ENCODE measurements around the gene DDAH1.

Gene DDAH1

DNA sequence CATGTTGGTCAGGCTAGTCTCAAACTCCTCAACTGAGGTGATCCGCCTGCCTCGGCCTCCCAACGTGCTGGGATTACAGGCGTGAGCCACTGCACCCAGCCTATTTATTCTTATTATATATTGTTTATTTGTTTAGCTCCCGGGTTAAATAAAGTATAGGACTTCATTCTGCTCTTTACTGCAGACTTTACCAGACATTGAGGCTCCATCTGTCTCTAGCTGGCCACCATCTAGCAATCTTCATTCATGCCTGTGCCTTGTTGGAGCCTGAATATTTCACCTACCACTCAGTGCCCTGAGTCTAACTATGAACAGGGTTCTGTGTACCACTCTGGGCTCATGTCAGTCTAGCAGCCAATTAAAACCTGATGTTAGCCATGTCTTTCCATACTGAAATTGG, 2.1 kb upstream of the DDAH1 start:
- H3K18ac ChIP-seq (ENCODE audit: low read length) = no peak overlapping the region
- no peak overlapping the region for H4K12ac ChIP-seq (ENCODE audit: low read depth, low read length)
- H3K4me2 ChIP-seq (ENCODE audit: low read length) = no peak overlapping the region
- no peak overlapping the region for H4K91ac ChIP-seq (ENCODE audit: low read depth, low read length)
- H2BK5ac ChIP-seq (ENCODE audit: low read depth, low read length, poor library complexity) = no peak overlapping the region
- H3K4me3 ChIP-seq (ENCODE audit: low read depth, low read length) = no peak overlapping the region
- no peak overlapping the region for H2BK120ac ChIP-seq (ENCODE audit: insufficient read depth, low read length, poor library complexity)
- no peak overlapping the region for H2AK5ac ChIP-seq (ENCODE audit: low read length)
- H3K23ac ChIP-seq (ENCODE audit: low read length) = no peak overlapping the region
- no CpG with 5 or more reads among the region's 5 CpGs for WGBS (ENCODE audit: extremely low coverage, insufficient coverage, insufficient read length)
- H3K9me3 ChIP-seq (ENCODE audit: insufficient read depth, low read depth, low read length) = no peaks in the 10 kb centered on the region
- peaks cover 4% of the 10 kb centered on the region for H3K79me1 ChIP-seq (ENCODE audit: low read length)
- H3K14ac ChIP-seq (ENCODE audit: low read length) = no peak overlapping the region
- H3K9ac ChIP-seq (ENCODE audit: low read length) = no peak overlapping the region
- H3K27me3 ChIP-seq (ENCODE audit: insufficient read depth, low read length) = peaks cover 3% of the 10 kb centered on the region
- no peak overlapping the region for H3K27ac ChIP-seq (ENCODE audit: low read depth, low read length)
- no peak for DNase-seq
- no peak overlapping the region for H2BK12ac ChIP-seq (ENCODE audit: low read length)
- H3K4me1 ChIP-seq (ENCODE audit: control insufficient read depth in 1 of 2, insufficient read depth in 2 of 2, low read length in 2 of 2) = no peaks in the 10 kb centered on the region
- no peaks in the 10 kb centered on the region for H3K36me3 ChIP-seq (ENCODE audit: control insufficient read depth in 1 of 2, insufficient read depth in 2 of 2, low read length in 2 of 2)
- no peaks in the 10 kb centered on the region for H3K79me2 ChIP-seq (ENCODE audit: control insufficient read depth, insufficient read depth, low read length, poor library complexity)
- no peak overlapping the region for H2AFZ ChIP-seq (ENCODE audit: insufficient read depth, low read length, poor library complexity)
- no peak overlapping the region for H3K4ac ChIP-seq (ENCODE audit: low read depth, low read length)
- H4K8ac ChIP-seq (ENCODE audit: low read depth, low read length) = no peak overlapping the region

GRCh38 chr1:85465786-85466134, 801 bp upstream of the DDAH1 start:
- Histone ChIP-seq H3K23ac (ENCODE audit: low read length) (no peak overlapping the region), H4K12ac (ENCODE audit: low read depth, low read length) (no peak overlapping the region), H3K27ac (ENCODE audit: low read depth, low read length) (no peak overlapping the region), H3K4me1 (ENCODE audit: control insufficient read depth in 1 of 2, insufficient read depth in 2 of 2, low read length in 2 of 2) (no peaks in the 10 kb centered on the region), H2BK5ac (ENCODE audit: low read depth, low read length, poor library complexity) (no peak overlapping the region), H3K9ac (ENCODE audit: low read length) (no peak overlapping the region), H2BK12ac (ENCODE audit: low read length) (no peak overlapping the region), H3K14ac (ENCODE audit: low read length) (no peak overlapping the region), H3K79me1 (ENCODE audit: low read length) (peaks cover 4% of the 10 kb centered on the region), H3K9me3 (ENCODE audit: insufficient read depth, low read depth, low read length) (no peaks in the 10 kb centered on the region), H3K4ac (ENCODE audit: low read depth, low read length) (no peak overlapping the region), H3K4me3 (ENCODE audit: low read depth, low read length) (no peak overlapping the region), H2AFZ (ENCODE audit: insufficient read depth, low read length, poor library complexity) (no peak overlapping the region), H3K18ac (ENCODE audit: low read length) (no peak overlapping the region), H3K79me2 (ENCODE audit: control insufficient read depth, insufficient read depth, low read length, poor library complexity) (no peaks in the 10 kb centered on the region), H3K27me3 (ENCODE audit: insufficient read depth, low read length) (peaks cover 3% of the 10 kb centered on the region), H3K4me2 (ENCODE audit: low read length) (peak overlapping the region; percentile 87), H2AK5ac (ENCODE audit: low read length) (no peak overlapping the region), H2BK120ac (ENCODE audit: insufficient read depth, low read length, poor library complexity) (no peak overlapping the region), H3K36me3 (ENCODE audit: control insufficient read depth in 1 of 2, insufficient read depth in 2 of 2, low read length in 2 of 2) (no peaks in the 10 kb centered on the region), H4K8ac (ENCODE audit: low read depth, low read length) (no peak overlapping the region), H4K91ac (ENCODE audit: low read depth, low read length) (no peak overlapping the region)
- WGBS (ENCODE audit: extremely low coverage, insufficient coverage, insufficient read length) = no CpG with 5 or more reads among the region's 1 CpG
- no peak for DNase-seq

DNA sequence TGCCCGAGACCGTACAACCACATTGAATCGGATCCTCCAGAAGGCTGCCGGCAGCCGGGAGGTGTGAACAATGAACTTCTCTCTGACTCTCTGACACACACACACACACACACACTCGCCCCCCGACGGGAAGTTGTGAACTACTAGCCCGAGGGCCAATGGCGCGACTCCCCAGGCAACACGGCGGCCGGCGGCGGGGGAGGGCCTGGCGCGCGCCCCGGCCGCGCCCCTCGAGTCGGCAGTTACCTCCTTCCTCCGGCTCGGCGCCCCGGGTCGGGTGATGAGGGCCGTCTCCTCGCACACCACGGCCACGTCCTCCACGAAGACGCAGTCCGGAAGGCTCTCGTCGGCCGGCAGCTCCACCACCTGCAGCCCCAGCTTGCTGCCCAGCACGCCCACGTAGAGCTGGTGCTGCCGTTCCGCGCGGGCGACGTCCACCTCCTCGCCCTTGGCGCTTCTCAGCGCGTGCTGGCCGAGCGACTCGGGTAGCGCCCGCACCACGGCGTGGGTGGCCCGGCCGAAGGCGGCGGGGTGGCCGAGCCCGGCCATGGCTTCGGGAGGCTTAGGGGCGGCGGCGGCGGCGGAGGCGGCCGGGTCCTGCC, 361 bp downstream of the DDAH1 start:
- H3K4ac ChIP-seq (ENCODE audit: low read depth, low read length) = no peak overlapping the region
- peak overlapping the region; percentile 8 for H2AFZ ChIP-seq (ENCODE audit: insufficient read depth, low read length, poor library complexity)
- peaks cover 3% of the 10 kb centered on the region for H3K27me3 ChIP-seq (ENCODE audit: insufficient read depth, low read length)
- no CpG with 5 or more reads among the region's 72 CpGs for WGBS (ENCODE audit: extremely low coverage, insufficient coverage, insufficient read length)
- no peak overlapping the region for H3K27ac ChIP-seq (ENCODE audit: low read depth, low read length)
- no peak overlapping the region for H4K12ac ChIP-seq (ENCODE audit: low read depth, low read length)
- H3K14ac ChIP-seq (ENCODE audit: low read length) = peak overlapping the region; percentile 10
- H2AK5ac ChIP-seq (ENCODE audit: low read length) = no peak overlapping the region
- peak; percentile 3 to 46 for DNase-seq
- peak overlapping the region; percentile 79 for H3K4me3 ChIP-seq (ENCODE audit: low read depth, low read length)
- H3K9ac ChIP-seq (ENCODE audit: low read length) = peak overlapping the region; percentile 59
- H3K18ac ChIP-seq (ENCODE audit: low read length) = peak overlapping the region; percentile 4
- H3K4me2 ChIP-seq (ENCODE audit: low read length) = peak overlapping the region; percentile 87
- no peaks in the 10 kb centered on the region for H3K79me2 ChIP-seq (ENCODE audit: control insufficient read depth, insufficient read depth, low read length, poor library complexity)
- no peaks in the 10 kb centered on the region for H3K9me3 ChIP-seq (ENCODE audit: insufficient read depth, low read depth, low read length)
- H2BK120ac ChIP-seq (ENCODE audit: insufficient read depth, low read length, poor library complexity) = no peak overlapping the region
- H3K4me1 ChIP-seq (ENCODE audit: control insufficient read depth in 1 of 2, insufficient read depth in 2 of 2, low read length in 2 of 2) = no peaks in the 10 kb centered on the region
- no peak overlapping the region for H3K23ac ChIP-seq (ENCODE audit: low read length)
- peak overlapping the region; percentile 69 for H4K91ac ChIP-seq (ENCODE audit: low read depth, low read length)
- H3K36me3 ChIP-seq (ENCODE audit: control insufficient read depth in 1 of 2, insufficient read depth in 2 of 2, low read length in 2 of 2) = no peaks in the 10 kb centered on the region
- H2BK5ac ChIP-seq (ENCODE audit: low read depth, low read length, poor library complexity) = no peak overlapping the region
- peak overlapping the region; percentile 64 for H4K8ac ChIP-seq (ENCODE audit: low read depth, low read length)
- H2BK12ac ChIP-seq (ENCODE audit: low read length) = no peak overlapping the region
- peaks cover 4% of the 10 kb centered on the region for H3K79me1 ChIP-seq (ENCODE audit: low read length)

GRCh38 chr1:85463731-85464496, 1.0 kb downstream of the DDAH1 start:
- H3K23ac ChIP-seq (ENCODE audit: low read length) = no peak overlapping the region
- H3K18ac ChIP-seq (ENCODE audit: low read length) = peak overlapping the region; percentile 25
- H4K91ac ChIP-seq (ENCODE audit: low read depth, low read length) = no peak overlapping the region
- H2BK120ac ChIP-seq (ENCODE audit: insufficient read depth, low read length, poor library complexity) = no peak overlapping the region
- no peaks in the 10 kb centered on the region for H3K79me2 ChIP-seq (ENCODE audit: control insufficient read depth, insufficient read depth, low read length, poor library complexity)
- H3K36me3 ChIP-seq (ENCODE audit: control insufficient read depth in 1 of 2, insufficient read depth in 2 of 2, low read length in 2 of 2) = no peaks in the 10 kb centered on the region
- peak overlapping the region; percentile 79 for H3K4me3 ChIP-seq (ENCODE audit: low read depth, low read length)
- no peak overlapping the region for H4K12ac ChIP-seq (ENCODE audit: low read depth, low read length)
- no peak overlapping the region for H2BK5ac ChIP-seq (ENCODE audit: low read depth, low read length, poor library complexity)
- no peak overlapping the region for H2BK12ac ChIP-seq (ENCODE audit: low read length)
- no CpG with 5 or more reads among the region's 26 CpGs for WGBS (ENCODE audit: extremely low coverage, insufficient coverage, insufficient read length)
- no peak overlapping the region for H3K27ac ChIP-seq (ENCODE audit: low read depth, low read length)
- H4K8ac ChIP-seq (ENCODE audit: low read depth, low read length) = peak overlapping the region; percentile 20
- no peaks in the 10 kb centered on the region for H3K4me1 ChIP-seq (ENCODE audit: control insufficient read depth in 1 of 2, insufficient read depth in 2 of 2, low read length in 2 of 2)
- H3K27me3 ChIP-seq (ENCODE audit: insufficient read depth, low read length) = peaks cover 3% of the 10 kb centered on the region
- peak overlapping the region; percentile 42 for H3K14ac ChIP-seq (ENCODE audit: low read length)
- H3K4me2 ChIP-seq (ENCODE audit: low read length) = peak overlapping the region; percentile 87
- no peak overlapping the region for H2AK5ac ChIP-seq (ENCODE audit: low read length)
- DNase-seq = no peak
- no peak overlapping the region for H2AFZ ChIP-seq (ENCODE audit: insufficient read depth, low read length, poor library complexity)
- peaks cover 4% of the 10 kb centered on the region for H3K79me1 ChIP-seq (ENCODE audit: low read length)
- no peaks in the 10 kb centered on the region for H3K9me3 ChIP-seq (ENCODE audit: insufficient read depth, low read depth, low read length)
- peak overlapping the region; percentile 65 for H3K4ac ChIP-seq (ENCODE audit: low read depth, low read length)
- peak overlapping the region; percentile 64 for H3K9ac ChIP-seq (ENCODE audit: low read length)

Measured in trophoblast cell (in vitro differentiated cells and primary cell).